Activated CD4-positive, alpha-beta T cell treated with anti-CD3 and anti-CD28 coated beads for 36 hours (primary cell): ENCODE measurements around the gene ZNF595. TPM values are rescaled to one million over a fixed set of nuclear protein-coding genes. Genes with fewer than 3 reads are reported as not detected.
A peak's percentile ranks its signal among the peaks of the same experiment; 100 is the strongest.
"Not testable (repeated sequence)": the region's sequence is repeated elsewhere in the genome, so short reads cannot be mapped to it uniquely, and the experiment has no call there.

Experiments used
- ATAC-seq: fragments of 200-7000 bp; cut with Tn5 transposase; one replicate; pipeline ENCODE4 v1.10.0; 2021; ENCODE audit warnings: mild to moderate bottlenecking, moderate library complexity
- CTCF ChIA-PET: fragments of 350-600 bp; sonication (Branson Sonifier 250); formaldehyde crosslinking; loops from one replicate; lab custom pipeline; 2021; ENCODE audit warnings: antibody characterized with exemption; lab: Charles Lee
- POLR2A ChIA-PET: fragments of 350-600 bp; sonication (Branson Sonifier 250); formaldehyde crosslinking; loops from one replicate; lab custom pipeline; 2021; ENCODE audit warnings: antibody characterized with exemption, inconsistent platforms; lab: Charles Lee
- DNase-seq: peaks from one replicate; pipeline ENCODE4 v3.0.0-alpha.2; 2020
- H3K27ac Mint-ChIP-seq: one replicate; pipeline ENCODE4 v1.8.0; 2021; ENCODE audit warnings: mixed read lengths
- H3K27me3 Mint-ChIP-seq: one replicate; pipeline ENCODE4 v1.8.0; 2021; ENCODE audit warnings: mixed read lengths
- H3K36me3 Mint-ChIP-seq: one replicate; pipeline ENCODE4 v1.8.0; 2021; ENCODE audit warnings: low read depth, mixed read lengths
- H3K4me1 Mint-ChIP-seq: one replicate; pipeline ENCODE4 v1.8.0; 2021; ENCODE audit warnings: mixed read lengths
- H3K4me3 Mint-ChIP-seq: one replicate; pipeline ENCODE4 v1.8.0; 2021; ENCODE audit warnings: mild to moderate bottlenecking, moderate library complexity, mixed read lengths
- H3K9me3 Mint-ChIP-seq: one replicate; pipeline ENCODE4 v1.8.0; 2021; ENCODE audit warnings: low read depth, mixed read lengths
- intact Hi-C, 2 experiments: fragments of 100-400 bp; cut with DNase I in 1 of 2; cut with micrococcal nuclease in 1 of 2; formaldehyde crosslinking; loops; one replicate each; pipeline versions ENCODE4 v1.14.2 to v1.15.1; 2022 to 2024; cut with DNase I, micrococcal nuclease
- total RNA-seq, 2 experiments: library from RNA; stranded (reverse); gene quantifications; one replicate each; pipeline ENCODE4 v1.2.3, GENCODE V29; 2021

ZNF595 gene
- total RNA-seq, 2 experiments from 2014 or later, result 17.1 to 24.6 TPM

DNA sequence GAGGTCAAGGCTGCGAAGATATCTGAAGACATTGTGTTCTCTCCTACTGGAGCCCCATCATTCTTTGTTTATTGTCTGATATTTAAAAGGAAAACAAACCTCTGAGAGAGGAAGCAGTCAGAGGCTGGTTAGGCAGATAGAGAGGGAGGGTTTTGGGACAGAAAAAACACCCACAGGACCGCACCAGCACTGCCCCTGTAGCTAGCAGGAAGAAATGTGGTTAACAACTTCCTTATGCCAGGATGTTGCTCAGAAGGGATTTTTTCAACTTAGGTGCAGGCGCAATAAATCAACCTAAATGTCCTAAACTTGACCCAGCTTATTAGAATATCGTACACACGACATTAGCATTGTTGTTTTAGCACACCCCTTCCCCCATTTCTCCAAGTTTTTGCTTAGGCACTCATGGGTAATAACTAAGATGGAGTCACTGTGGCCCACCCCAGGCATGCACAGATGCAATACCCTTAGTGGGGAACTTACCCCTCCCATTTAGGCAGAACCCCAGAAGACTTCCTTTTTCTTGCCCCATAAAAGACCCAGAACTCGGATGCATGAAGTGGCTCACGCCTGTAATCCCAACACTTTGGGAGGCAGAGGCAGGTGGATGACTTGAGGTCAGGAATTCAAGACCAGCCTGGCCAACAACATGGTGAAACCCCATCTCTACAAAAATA lies 68.4 kb downstream of the ZNF595 start:
- ChIA-PET CTCF (no interaction called here), POLR2A (no interaction called here)
- ATAC-seq, result no peak
- H3K9me3 Mint-ChIP-seq, result peaks cover 50% of the 10 kb centered on the region
- H3K27me3 Mint-ChIP-seq, result no peaks in the 10 kb centered on the region
- H3K27ac Mint-ChIP-seq, result peak overlapping the region; percentile 59
- DNase-seq, result peak; percentile 58
- H3K4me1 Mint-ChIP-seq, result peaks cover 36% of the 10 kb centered on the region
- intact Hi-C loops, result loop anchor here in 1 of 2 experiments (5.0 kb wide), 2 partner anchors 551 to 1461 kb away; partner anchors contain the start of genes ATP5ME and MYL5
- H3K36me3 Mint-ChIP-seq, result peaks cover 52% of the 10 kb centered on the region
- H3K4me3 Mint-ChIP-seq, result no peak overlapping the region

DNA sequence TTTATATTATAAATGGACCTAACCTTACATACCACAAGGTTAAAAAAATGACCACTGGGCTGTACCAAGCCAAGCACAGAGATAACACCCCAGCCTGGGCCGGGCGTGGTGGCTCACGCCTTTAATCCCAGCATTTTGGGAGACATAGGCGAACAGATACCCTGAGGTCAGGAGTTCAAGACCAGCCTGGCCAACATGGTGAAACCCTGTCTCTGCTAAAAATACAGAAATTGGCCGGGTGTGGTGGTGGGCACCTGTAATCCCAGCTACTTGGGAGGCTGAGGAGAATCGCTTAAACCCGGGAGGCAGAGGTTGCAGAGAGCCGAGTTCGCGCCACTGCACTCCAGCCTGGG lies 70.8 kb downstream of the ZNF595 start:
- Mint-ChIP-seq H3K4me3 (peak overlapping the region; percentile 91), H3K4me1 (peaks cover 44% of the 10 kb centered on the region), H3K9me3 (peaks cover 57% of the 10 kb centered on the region), H3K27ac (peak overlapping the region; percentile 100), H3K36me3 (peaks cover 72% of the 10 kb centered on the region)
- intact Hi-C loops, result loop anchor here in 1 of 2 experiments (1.0 to 5.0 kb wide), 6 partner anchors 119 to 1458 kb away; partner anchors contain the start of genes ATP5ME, MYL5, PIGG and ZNF141
- DNase-seq, ATAC-seq, H3K27me3 Mint-ChIP-seq: not testable (repeated sequence)
- ChIA-PET POLR2A (interaction anchor here (1.1 to 1.9 kb wide), 5 partner anchors 11 to 350 kb away, joined by 4 to 6 read pairs (median 5); partner anchors contain the start of genes ZNF141 and ZNF595), CTCF (interaction anchor here (1.4 to 1.6 kb wide), 3 partner anchors 8 to 119 kb away, joined by 3 to 13 read pairs (median 4); no protein-coding TSS in a partner anchor)

DNA sequence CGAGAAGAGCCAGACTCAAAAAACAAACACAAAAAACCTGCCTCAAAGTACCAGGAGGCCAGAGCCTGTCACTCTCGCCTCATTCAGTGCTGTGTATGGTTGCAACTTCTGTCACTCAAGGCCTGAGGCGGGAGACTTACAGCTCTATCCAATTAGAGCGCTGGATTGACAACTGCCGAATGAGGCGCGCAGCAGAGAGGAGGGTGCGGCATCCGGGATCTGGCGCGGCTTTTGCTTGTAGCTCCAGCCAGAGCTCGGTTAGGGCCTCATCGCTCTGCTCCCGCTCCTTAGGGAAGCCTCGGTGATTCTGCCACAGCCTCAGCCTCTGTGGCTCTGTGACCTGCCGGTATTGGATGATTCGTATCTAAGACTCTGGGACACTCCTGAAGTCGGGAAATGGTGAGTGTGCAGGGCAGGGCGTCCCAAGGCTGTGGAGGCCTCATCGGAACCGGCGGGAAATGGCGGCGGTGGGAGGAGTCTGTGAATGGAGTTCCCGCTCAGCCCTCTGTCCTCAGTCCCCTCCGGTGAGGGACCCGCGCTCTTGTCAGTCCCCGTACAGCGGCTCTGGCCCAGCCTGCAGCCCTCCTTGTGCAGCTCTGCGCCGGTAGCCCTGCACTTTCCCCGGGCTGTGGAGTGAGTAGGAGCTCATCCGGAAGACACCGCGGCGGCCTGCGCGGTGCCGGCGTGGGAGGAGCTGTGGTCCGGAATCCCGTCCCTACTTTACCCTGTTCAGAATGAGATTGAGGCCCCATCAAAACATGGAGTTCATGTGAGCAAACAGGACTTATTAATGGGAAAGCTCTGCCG lies 71.4 kb downstream of the ZNF595 start, which contains the start of gene ZNF718:
ZNF718 (plus strand) TSS at position 227 of the 807 bp plus-strand sequence; CDS start at position 397, 170 bp downstream.
- POLR2A ChIA-PET, result interaction anchor here (0.6 to 1.9 kb wide), 6 partner anchors 10 to 350 kb away, joined by 3 to 6 read pairs (median 4); partner anchors contain the start of genes ZNF141 and ZNF595
- intact Hi-C loops, result loop anchor here (1.0 to 5.0 kb wide), 7 partner anchors 9 to 1458 kb away; partner anchors contain the start of genes ATP5ME (in 1 of the 2), MYL5 (in 1 of the 2), PIGG (in 1 of the 2) and ZNF141 (in 1 of the 2)
- no peaks in the 10 kb centered on the region for H3K27me3 Mint-ChIP-seq
- peaks cover 54% of the 10 kb centered on the region for H3K9me3 Mint-ChIP-seq
- peak; percentile 98 for ATAC-seq
- peak within 1 kb of the TSS; percentile 100 for H3K27ac Mint-ChIP-seq
- DNase-seq, result peak; percentile 97
- CTCF ChIA-PET, result interaction anchor here (0.6 to 1.6 kb wide), 4 partner anchors 9 to 119 kb away, joined by 3 to 13 read pairs (median 4); no protein-coding TSS in a partner anchor
- peaks cover 44% of the 10 kb centered on the region for H3K4me1 Mint-ChIP-seq
- peaks cover 78% of the 10 kb centered on the region for H3K36me3 Mint-ChIP-seq
- peak within 1 kb of the TSS; percentile 91 for H3K4me3 Mint-ChIP-seq

DNA sequence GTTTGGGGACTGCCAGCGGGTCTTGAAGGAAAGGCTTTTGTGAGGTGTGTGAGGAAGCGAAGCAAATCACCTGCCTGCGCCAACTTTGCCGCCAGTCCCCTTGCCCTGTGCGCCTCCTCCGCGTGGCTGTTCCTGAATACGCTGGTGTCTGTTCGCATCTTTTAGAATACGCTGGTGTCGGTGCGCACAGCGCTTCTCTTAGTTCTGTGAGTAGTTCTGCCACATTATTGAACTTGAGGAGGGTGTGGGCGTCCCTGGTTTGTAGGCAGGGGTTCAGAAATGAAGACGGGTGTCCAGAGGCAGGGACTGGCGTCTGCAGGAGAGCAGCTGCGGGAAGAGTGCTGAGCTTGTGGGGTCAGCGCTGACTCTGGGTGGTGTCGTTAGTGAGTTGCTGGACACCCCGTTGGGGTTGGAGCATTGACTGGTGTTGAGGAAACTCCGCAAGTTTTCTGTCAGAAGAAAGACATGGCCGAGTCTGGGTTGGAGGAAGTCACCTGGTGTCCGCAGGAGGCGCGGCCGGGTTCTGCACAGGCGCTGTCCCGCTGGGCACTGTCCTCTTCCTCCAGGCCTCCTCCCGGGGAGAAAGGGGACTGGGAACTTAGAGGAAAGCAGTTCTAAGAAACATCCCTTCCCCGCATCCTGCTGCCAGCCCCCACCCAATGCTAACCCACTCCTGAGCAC lies 72.1 kb downstream of the ZNF595 start:
- Mint-ChIP-seq H3K4me1 (peaks cover 44% of the 10 kb centered on the region), H3K27me3 (no peaks in the 10 kb centered on the region), H3K27ac (peak overlapping the region; percentile 100), H3K4me3 (peak overlapping the region; percentile 91), H3K36me3 (peaks cover 83% of the 10 kb centered on the region), H3K9me3 (peaks cover 59% of the 10 kb centered on the region)
- intact Hi-C loops, result loop anchor here (1.0 to 2.0 kb wide), 2 partner anchors 8 to 118 kb away; no protein-coding TSS in a partner anchor
- POLR2A ChIA-PET, result interaction anchor here (0.6 to 1.9 kb wide), 4 partner anchors 10 to 213 kb away, joined by 3 to 6 read pairs (median 4); partner anchors contain the start of gene ZNF141
- peak; percentile 2 for ATAC-seq
- CTCF ChIA-PET, result interaction anchor here (0.6 to 1.6 kb wide), 4 partner anchors 10 to 118 kb away, joined by 3 to 13 read pairs (median 4); no protein-coding TSS in a partner anchor
- peak; percentile 71 for DNase-seq

DNA sequence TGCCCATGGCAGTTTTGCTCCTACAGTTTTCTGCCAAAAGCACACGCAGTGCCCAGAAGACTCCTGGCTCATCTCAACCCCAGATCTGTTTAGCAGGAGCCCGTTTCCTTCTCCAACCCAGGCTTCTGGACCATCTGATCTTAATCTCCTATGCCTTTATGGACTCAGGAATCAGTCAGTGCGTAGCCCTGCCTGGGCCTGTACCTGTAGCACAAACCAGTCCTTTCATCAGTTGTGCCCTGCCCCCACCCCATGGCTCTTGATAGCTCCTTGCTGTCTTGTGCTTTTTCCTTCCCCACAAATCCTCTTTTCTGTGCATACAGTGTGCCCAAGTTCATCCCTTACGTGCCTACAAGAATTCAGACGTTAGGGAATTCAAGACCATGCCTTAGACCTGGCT lies 72.7 kb downstream of the ZNF595 start:
- H3K36me3 Mint-ChIP-seq, result peaks cover 82% of the 10 kb centered on the region
- ChIA-PET POLR2A (interaction anchor here (1.9 kb wide), 1 partner anchor 74 kb away, joined by 6 read pairs; no protein-coding TSS in a partner anchor), CTCF (interaction anchor here (1.6 kb wide), 1 partner anchor 10 kb away, joined by 13 read pairs; no protein-coding TSS in a partner anchor)
- H3K27me3 Mint-ChIP-seq, result no peaks in the 10 kb centered on the region
- peak overlapping the region; percentile 100 for H3K27ac Mint-ChIP-seq
- H3K4me1 Mint-ChIP-seq, result peaks cover 39% of the 10 kb centered on the region
- ATAC-seq (no peak), DNase-seq (peak; percentile 43)
- peak overlapping the region; percentile 91 for H3K4me3 Mint-ChIP-seq
- intact Hi-C loops, result loop anchor here (1.0 to 2.0 kb wide), 2 partner anchors 7 to 117 kb away; no protein-coding TSS in a partner anchor
- H3K9me3 Mint-ChIP-seq, result peaks cover 53% of the 10 kb centered on the region

DNA sequence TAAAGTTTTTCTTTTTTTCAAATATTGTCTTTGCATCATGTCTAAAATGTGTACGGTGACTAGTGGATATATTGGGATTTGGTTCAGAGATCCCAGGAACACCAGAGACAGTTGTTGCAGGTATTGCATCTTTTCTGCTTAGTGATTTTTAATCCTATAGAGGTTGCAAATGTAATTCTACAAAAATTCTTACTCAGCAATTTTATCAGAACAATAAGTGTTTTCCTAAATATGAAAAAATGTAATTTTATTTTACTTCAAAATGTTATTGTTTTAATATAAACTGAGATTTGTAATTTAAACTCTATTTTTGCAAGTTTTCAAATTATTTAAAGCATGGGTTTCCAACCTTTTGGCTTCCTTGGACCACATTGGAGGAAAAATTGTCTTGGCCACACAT lies 79.4 kb downstream of the ZNF595 start:
- Mint-ChIP-seq H3K27me3 (no peaks in the 10 kb centered on the region), H3K9me3 (peaks cover 45% of the 10 kb centered on the region), H3K36me3 (peaks cover 87% of the 10 kb centered on the region), H3K27ac (no peak overlapping the region), H3K4me3 (no peak overlapping the region), H3K4me1 (peaks cover 9% of the 10 kb centered on the region)
- CTCF ChIA-PET, result no interaction called here
- ATAC-seq, result no peak
- POLR2A ChIA-PET, result no interaction called here
- DNase-seq, result no peak
- intact Hi-C loops, result no loop called here

Other genes with a start within 250 kb of the ZNF595 start
- gene ZNF718, start 71.2 kb downstream of the ZNF595 start, total RNA-seq, result 10 to 100 TPM in 1 of 2 experiments, 1 to 10 TPM in 1; 9.7 to 10.3 TPM